ENCODE results near the gene SLC26A2.

DNA sequence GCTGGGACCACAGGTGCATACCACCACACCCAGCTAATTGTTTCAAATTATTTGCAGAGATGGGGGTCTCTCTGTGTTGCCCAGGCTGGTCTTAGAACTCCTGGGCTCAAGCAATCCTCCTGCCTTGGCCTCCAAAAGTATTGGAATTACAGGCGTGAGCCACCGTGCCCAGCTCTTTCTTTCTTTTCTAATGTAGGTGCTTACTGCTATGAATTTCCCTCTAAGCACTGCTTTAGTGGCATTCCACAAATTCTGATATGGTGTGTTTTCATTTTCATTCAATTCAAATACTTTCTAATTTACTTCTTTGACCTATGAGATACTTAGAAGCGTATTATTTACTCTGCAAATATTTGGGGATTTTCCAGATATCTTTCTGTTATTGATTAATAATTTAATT is 54.9 kb downstream of the SLC26A2 start:
- TF ChIP-seq EZH2 (IDR thresholded peaks at IDR 0.05; ENCODE audit: low read length, unreplicated experiment) (no peak), EZH2phosphoT487 (IDR thresholded peaks at IDR 0.05; ENCODE audit: borderline replicate concordance, low read length) (no peak)
- TF ChIP-seq, protein P1, sequence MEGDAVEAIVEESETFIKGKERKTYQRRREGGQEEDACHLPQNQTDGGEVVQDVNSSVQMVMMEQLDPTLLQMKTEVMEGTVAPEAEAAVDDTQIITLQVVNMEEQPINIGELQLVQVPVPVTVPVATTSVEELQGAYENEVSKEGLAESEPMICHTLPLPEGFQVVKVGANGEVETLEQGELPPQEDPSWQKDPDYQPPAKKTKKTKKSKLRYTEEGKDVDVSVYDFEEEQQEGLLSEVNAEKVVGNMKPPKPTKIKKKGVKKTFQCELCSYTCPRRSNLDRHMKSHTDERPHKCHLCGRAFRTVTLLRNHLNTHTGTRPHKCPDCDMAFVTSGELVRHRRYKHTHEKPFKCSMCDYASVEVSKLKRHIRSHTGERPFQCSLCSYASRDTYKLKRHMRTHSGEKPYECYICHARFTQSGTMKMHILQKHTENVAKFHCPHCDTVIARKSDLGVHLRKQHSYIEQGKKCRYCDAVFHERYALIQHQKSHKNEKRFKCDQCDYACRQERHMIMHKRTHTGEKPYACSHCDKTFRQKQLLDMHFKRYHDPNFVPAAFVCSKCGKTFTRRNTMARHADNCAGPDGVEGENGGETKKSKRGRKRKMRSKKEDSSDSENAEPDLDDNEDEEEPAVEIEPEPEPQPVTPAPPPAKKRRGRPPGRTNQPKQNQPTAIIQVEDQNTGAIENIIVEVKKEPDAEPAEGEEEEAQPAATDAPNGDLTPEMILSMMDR (conservative IDR thresholded peaks at IDR 0.05; ENCODE audit: low read depth, low read length) = no peak

Data from PC-3 (cell line).